ENCODE data around the gene ABCA7. TPM values are rescaled to one million over a fixed set of nuclear protein-coding genes. Genes with fewer than 3 reads are reported as not detected.

ABCA7 gene
- total and polyA plus RNA-seq, 2 of the 8 experiments (the other 6 are each of a cell fraction or from before 2014, with no cell fraction given) = 10.4 to 25.6 TPM

DNA sequence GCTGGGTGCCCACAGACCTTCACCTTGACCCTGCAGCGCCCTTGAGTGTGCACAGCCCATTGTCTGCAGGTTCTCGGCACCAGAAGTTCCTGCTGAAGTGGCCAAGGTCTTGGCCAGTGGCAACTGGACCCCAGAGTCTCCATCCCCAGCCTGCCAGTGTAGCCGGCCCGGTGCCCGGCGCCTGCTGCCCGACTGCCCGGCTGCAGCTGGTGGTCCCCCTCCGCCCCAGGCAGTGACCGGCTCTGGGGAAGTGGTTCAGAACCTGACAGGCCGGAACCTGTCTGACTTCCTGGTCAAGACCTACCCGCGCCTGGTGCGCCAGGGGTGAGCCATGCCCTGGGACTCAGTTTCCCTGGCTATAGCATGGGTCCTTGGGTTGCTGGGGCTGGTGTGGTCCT lies 15.1 kb downstream of the ABCA7 start:
- peaks cover 0 to 49% (median 14%) of the 10 kb centered on the region in 4 experiments; a peak in 6 of 8 replicates for H3K36me3 ChIP-seq (ENCODE audit: control insufficient read depth in 2 of 4, insufficient read depth in 4 of 4, low read length in 3 of 4)
- no peak overlapping the region for H2AK5ac ChIP-seq (ENCODE audit: low read depth, low read length)
- no peak overlapping the region for H2BK20ac ChIP-seq (ENCODE audit: low read length)
- H3K9ac ChIP-seq (replicated peaks in 1 of 4; ENCODE audit: extremely low read depth in 1 of 4, low read depth in 3 of 4, low read length in 3 of 4) = no peak overlapping the region
- no peak overlapping the region for H2BK120ac ChIP-seq (replicated peaks; ENCODE audit: low read depth, low read length)
- no peaks in the 10 kb centered on the region for H3K79me2 ChIP-seq (ENCODE audit: control insufficient read depth in 1 of 2, insufficient read depth in 2 of 2, low read length in 2 of 2)
- H2AFZ ChIP-seq (ENCODE audit: low read length) = no peak overlapping the region
- H3K79me1 ChIP-seq (ENCODE audit: low read depth, low read length) = no peaks in the 10 kb centered on the region
- POLR2A ChIA-PET (ENCODE audit: partially characterized antibody) = interaction anchor here (2.1 to 3.0 kb wide), 3 partner anchors 10 to 27 kb away, joined by 5 to 12 read pairs (median 10); no protein-coding TSS in a partner anchor
- H2BK5ac ChIP-seq (ENCODE audit: low read depth, low read length) = no peak overlapping the region
- no peak overlapping the region for H3K27ac ChIP-seq (ENCODE audit: low read depth, low read length)
- H4K5ac ChIP-seq (ENCODE audit: insufficient read length, low read depth, low read length) = no peak overlapping the region
- H4K8ac ChIP-seq (ENCODE audit: extremely low read depth, insufficient read depth, low read length) = no peak overlapping the region
- no peak overlapping the region for H3K56ac ChIP-seq (replicated peaks; ENCODE audit: insufficient read length, low read depth, low read length)
- H3K14ac ChIP-seq (ENCODE audit: insufficient read length) = no peak overlapping the region
- no peak overlapping the region for H2BK12ac ChIP-seq (ENCODE audit: low read depth, low read length)
- H3K4me1 ChIP-seq (replicated peaks in 1 of 4; ENCODE audit: control insufficient read depth in 3 of 4, insufficient read depth in 4 of 4, low read length in 3 of 4) = no peaks in the 10 kb centered on the region
- no peak overlapping the region for H2BK15ac ChIP-seq (ENCODE audit: low read length)
- H3K23me2 ChIP-seq (ENCODE audit: low read depth, low read length) = peaks cover 3% of the 10 kb centered on the region; the same call in 1 of the 2 replicates
- no peaks in the 10 kb centered on the region; a peak in 1 of 7 replicates for H3K27me3 ChIP-seq (replicated peaks in 1 of 4; ENCODE audit: control insufficient read depth in 3 of 4, extremely low read depth in 1 of 4, insufficient read depth in 3 of 4, low read length in 3 of 4)
- H3K4me3 ChIP-seq (ENCODE audit: extremely low read depth in 1 of 4, insufficient read depth in 2 of 4, low read depth in 3 of 4, low read length in 4 of 4) = no peak overlapping the region
- no peak overlapping the region for H3K4ac ChIP-seq (replicated peaks; ENCODE audit: insufficient read length, low read depth, low read length)
- WGBS, 2 experiments (ENCODE audit: extremely low coverage in 1 of 2, insufficient coverage in 1 of 2, insufficient read length in 1 of 2, insufficient replicate concordance in 2 of 2, low coverage in 1 of 2, low lambda C conversion rate in 2 of 2, missing lambda C conversion rate in 1 of 2) = 93% methylated on average over 8 of the region's 14 CpGs; no CpG with 5 or more reads in 1 of the 2 experiments
- no peak overlapping the region for H3K18ac ChIP-seq (ENCODE audit: extremely low read depth, low read length)
- CTCF ChIA-PET (ENCODE audit: partially characterized antibody) = interaction anchor here (0.9 kb wide), 1 partner anchor 10 kb away, joined by 4 read pairs; no protein-coding TSS in a partner anchor
- H4K91ac ChIP-seq (replicated peaks; ENCODE audit: insufficient read length, low read length) = no peak overlapping the region
- DNase-seq (ENCODE audit: low read depth in 1 of 2, low spot score in 2 of 2) (no peak), FAIRE-seq (no peak)
- no peak overlapping the region for H3K23ac ChIP-seq (ENCODE audit: insufficient read length)
- H4K20me1 ChIP-seq (replicated peaks in 1 of 2; ENCODE audit: control insufficient read depth in 1 of 2, insufficient read depth in 2 of 2, low read length in 2 of 2) = no peaks in the 10 kb centered on the region
- no peak overlapping the region for H3K4me2 ChIP-seq (ENCODE audit: insufficient read depth in 1 of 2, low read depth in 2 of 2, low read length in 2 of 2)
- H3K9me3 ChIP-seq (ENCODE audit: insufficient read depth in 2 of 2, low read depth in 1 of 2, low read length in 1 of 2) = peaks cover 38 to 51% of the 10 kb centered on the region in 2 experiments
- TF ChIP-seq KDM5A (IDR thresholded peaks at IDR 0.05; ENCODE audit: low read length) = no peak
- TF ChIP-seq TEAD4 (IDR thresholded peaks at IDR 0.05; ENCODE audit: low read depth, low read length) = no peak
- TF ChIP-seq SP2 (IDR thresholded peaks at IDR 0.05; ENCODE audit: low read length) = no peak
- no peak for TF ChIP-seq RFX5 (IDR thresholded peaks at IDR 0.05; ENCODE audit: borderline replicate concordance, low read depth, low read length)
